WTC11 (cell line): Measurements from ENCODE around the gene BCAS3.

Experiments
- CBFB ChIP-seq: sonication (generic); formaldehyde crosslinking; IDR thresholded peaks from 2 replicates; pipeline ENCODE4 v1.8.1; 2022; ENCODE audit warnings: mild to moderate bottlenecking, low read depth, missing genetic modification reagents
- ELF4 ChIP-seq: sonication (generic); formaldehyde crosslinking; IDR thresholded peaks from 2 replicates; pipeline ENCODE4 v1.8.1; 2022; ENCODE audit warnings: low read depth, mild to moderate bottlenecking, moderate library complexity, missing genetic modification reagents
- FOXK1 ChIP-seq: sonication (generic); formaldehyde crosslinking; IDR thresholded peaks from 2 replicates; pipeline ENCODE4 v1.8.0; 2022; ENCODE audit warnings: mild to moderate bottlenecking, moderate library complexity, missing genetic modification reagents
- NR1H2 ChIP-seq: sonication (generic); formaldehyde crosslinking; IDR thresholded peaks from 2 replicates; pipeline ENCODE4 v1.9.0; 2021; ENCODE audit warnings: mild to moderate bottlenecking, moderate library complexity, missing genetic modification reagents
- NR3C1 ChIP-seq: sonication (generic); formaldehyde crosslinking; conservative IDR thresholded peaks from 2 replicates; pipeline ENCODE4 v1.8.1; 2023; ENCODE audit warnings: low read depth, mild to moderate bottlenecking, missing genetic modification reagents
- TCF7 ChIP-seq: sonication (generic); formaldehyde crosslinking; IDR thresholded peaks from 2 replicates; pipeline ENCODE4 v1.8.0; 2022; ENCODE audit warnings: mild to moderate bottlenecking, low read depth, missing genetic modification reagents, moderate library complexity
- ZNF232 ChIP-seq: sonication (generic); formaldehyde crosslinking; IDR thresholded peaks from 2 replicates; pipeline ENCODE4 v1.8.0; 2022; ENCODE audit warnings: mild to moderate bottlenecking, missing genetic modification reagents
- TF ChIP-seq, protein P1 (sequence below): fragments of 250-450 bp; sonication (Bioruptor Pico); IDR thresholded peaks from 2 replicates; pipeline ENCODE4 v1.9.0; 2021; ENCODE audit warnings: mild to moderate bottlenecking, borderline replicate concordance
- TF ChIP-seq, protein P2 (sequence below): fragments of 200-600 bp; IDR thresholded peaks from 2 replicates; pipeline ENCODE4 v1.8.0; 2022; ENCODE audit warnings: antibody characterized with exemption
- TF ChIP-seq, protein P3 (sequence below): sonication (generic); formaldehyde crosslinking; IDR thresholded peaks from 2 replicates; pipeline ENCODE4 v1.8.1; 2022; ENCODE audit warnings: low read depth, missing genetic modification reagents, borderline replicate concordance
- TF ChIP-seq, protein P4 (sequence below): sonication (generic); formaldehyde crosslinking; IDR thresholded peaks from 2 replicates; pipeline ENCODE4 v1.8.1; 2023; ENCODE audit warnings: mild to moderate bottlenecking, missing genetic modification reagents, moderate library complexity
- TF ChIP-seq, protein P5 (sequence below): sonication (generic); formaldehyde crosslinking; conservative IDR thresholded peaks from 2 replicates; pipeline ENCODE4 v1.8.1; 2022; ENCODE audit warnings: mild to moderate bottlenecking, missing genetic modification reagents

DNA sequence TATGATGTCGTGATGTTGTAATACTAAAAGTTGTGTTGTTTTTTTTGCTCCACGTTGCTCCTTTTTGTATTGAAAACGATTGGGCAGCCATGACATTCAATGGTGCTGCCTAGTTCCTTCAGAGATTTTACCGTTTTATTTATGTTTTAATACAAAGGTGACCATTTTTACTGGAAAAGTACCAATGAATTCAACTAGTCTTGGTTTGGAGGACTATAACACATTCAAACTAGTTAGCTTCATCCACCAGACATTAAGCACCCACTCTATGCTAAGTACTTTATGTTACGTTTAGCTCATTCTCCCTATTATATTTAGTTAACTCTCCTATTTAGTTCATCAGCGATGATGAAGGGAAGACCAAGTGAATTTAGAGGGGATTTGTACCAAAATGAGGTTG is 605.4 kb downstream of the BCAS3 start:
- TF ChIP-seq, protein P1, sequence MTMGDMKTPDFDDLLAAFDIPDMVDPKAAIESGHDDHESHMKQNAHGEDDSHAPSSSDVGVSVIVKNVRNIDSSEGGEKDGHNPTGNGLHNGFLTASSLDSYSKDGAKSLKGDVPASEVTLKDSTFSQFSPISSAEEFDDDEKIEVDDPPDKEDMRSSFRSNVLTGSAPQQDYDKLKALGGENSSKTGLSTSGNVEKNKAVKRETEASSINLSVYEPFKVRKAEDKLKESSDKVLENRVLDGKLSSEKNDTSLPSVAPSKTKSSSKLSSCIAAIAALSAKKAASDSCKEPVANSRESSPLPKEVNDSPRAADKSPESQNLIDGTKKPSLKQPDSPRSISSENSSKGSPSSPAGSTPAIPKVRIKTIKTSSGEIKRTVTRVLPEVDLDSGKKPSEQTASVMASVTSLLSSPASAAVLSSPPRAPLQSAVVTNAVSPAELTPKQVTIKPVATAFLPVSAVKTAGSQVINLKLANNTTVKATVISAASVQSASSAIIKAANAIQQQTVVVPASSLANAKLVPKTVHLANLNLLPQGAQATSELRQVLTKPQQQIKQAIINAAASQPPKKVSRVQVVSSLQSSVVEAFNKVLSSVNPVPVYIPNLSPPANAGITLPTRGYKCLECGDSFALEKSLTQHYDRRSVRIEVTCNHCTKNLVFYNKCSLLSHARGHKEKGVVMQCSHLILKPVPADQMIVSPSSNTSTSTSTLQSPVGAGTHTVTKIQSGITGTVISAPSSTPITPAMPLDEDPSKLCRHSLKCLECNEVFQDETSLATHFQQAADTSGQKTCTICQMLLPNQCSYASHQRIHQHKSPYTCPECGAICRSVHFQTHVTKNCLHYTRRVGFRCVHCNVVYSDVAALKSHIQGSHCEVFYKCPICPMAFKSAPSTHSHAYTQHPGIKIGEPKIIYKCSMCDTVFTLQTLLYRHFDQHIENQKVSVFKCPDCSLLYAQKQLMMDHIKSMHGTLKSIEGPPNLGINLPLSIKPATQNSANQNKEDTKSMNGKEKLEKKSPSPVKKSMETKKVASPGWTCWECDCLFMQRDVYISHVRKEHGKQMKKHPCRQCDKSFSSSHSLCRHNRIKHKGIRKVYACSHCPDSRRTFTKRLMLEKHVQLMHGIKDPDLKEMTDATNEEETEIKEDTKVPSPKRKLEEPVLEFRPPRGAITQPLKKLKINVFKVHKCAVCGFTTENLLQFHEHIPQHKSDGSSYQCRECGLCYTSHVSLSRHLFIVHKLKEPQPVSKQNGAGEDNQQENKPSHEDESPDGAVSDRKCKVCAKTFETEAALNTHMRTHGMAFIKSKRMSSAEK (CRISPR knock-in tag) = no peak
- TF ChIP-seq, protein P2, sequence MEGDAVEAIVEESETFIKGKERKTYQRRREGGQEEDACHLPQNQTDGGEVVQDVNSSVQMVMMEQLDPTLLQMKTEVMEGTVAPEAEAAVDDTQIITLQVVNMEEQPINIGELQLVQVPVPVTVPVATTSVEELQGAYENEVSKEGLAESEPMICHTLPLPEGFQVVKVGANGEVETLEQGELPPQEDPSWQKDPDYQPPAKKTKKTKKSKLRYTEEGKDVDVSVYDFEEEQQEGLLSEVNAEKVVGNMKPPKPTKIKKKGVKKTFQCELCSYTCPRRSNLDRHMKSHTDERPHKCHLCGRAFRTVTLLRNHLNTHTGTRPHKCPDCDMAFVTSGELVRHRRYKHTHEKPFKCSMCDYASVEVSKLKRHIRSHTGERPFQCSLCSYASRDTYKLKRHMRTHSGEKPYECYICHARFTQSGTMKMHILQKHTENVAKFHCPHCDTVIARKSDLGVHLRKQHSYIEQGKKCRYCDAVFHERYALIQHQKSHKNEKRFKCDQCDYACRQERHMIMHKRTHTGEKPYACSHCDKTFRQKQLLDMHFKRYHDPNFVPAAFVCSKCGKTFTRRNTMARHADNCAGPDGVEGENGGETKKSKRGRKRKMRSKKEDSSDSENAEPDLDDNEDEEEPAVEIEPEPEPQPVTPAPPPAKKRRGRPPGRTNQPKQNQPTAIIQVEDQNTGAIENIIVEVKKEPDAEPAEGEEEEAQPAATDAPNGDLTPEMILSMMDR = no peak
- TF ChIP-seq, protein P3, sequence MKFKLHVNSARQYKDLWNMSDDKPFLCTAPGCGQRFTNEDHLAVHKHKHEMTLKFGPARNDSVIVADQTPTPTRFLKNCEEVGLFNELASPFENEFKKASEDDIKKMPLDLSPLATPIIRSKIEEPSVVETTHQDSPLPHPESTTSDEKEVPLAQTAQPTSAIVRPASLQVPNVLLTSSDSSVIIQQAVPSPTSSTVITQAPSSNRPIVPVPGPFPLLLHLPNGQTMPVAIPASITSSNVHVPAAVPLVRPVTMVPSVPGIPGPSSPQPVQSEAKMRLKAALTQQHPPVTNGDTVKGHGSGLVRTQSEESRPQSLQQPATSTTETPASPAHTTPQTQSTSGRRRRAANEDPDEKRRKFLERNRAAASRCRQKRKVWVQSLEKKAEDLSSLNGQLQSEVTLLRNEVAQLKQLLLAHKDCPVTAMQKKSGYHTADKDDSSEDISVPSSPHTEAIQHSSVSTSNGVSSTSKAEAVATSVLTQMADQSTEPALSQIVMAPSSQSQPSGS (CRISPR knock-in tag) = no peak
- TF ChIP-seq, protein P4, sequence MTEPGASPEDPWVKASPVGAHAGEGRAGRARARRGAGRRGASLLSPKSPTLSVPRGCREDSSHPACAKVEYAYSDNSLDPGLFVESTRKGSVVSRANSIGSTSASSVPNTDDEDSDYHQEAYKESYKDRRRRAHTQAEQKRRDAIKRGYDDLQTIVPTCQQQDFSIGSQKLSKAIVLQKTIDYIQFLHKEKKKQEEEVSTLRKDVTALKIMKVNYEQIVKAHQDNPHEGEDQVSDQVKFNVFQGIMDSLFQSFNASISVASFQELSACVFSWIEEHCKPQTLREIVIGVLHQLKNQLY (CRISPR knock-in tag) = no peak
- TF ChIP-seq CBFB = no peak
- TF ChIP-seq NR1H2 (CRISPR knock-in tag) = no peak
- no peak for TF ChIP-seq TCF7
- TF ChIP-seq ZNF232 = no peak
- no peak for TF ChIP-seq ELF4 (CRISPR knock-in tag)
- TF ChIP-seq, protein P5, sequence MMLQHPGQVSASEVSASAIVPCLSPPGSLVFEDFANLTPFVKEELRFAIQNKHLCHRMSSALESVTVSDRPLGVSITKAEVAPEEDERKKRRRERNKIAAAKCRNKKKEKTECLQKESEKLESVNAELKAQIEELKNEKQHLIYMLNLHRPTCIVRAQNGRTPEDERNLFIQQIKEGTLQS (CRISPR knock-in tag) = no peak
- TF ChIP-seq FOXK1 (CRISPR knock-in tag) = no peak
- no peak for TF ChIP-seq NR3C1 (CRISPR knock-in tag)
